Heart left ventricle (tissue), 13 donors: ENCODE measurements around the gene TRMT5.

Source experiments
- POLR2A ChIP-seq, 2 donors: fragments of 450-650 bp; IDR thresholded peaks; one replicate each; pipeline ENCODE4 v1.6.1; 2017; ENCODE audit warnings: antibody characterized with exemption in 2 of 2, mild to moderate bottlenecking in 2 of 2, moderate library complexity in 2 of 2
- TF ChIP-seq, protein P1 (sequence below), 12 donors: fragments of 200-600 bp; sonication (generic) in 4 of 12; IDR thresholded peaks; one replicate each; pipeline versions ENCODE4 v1.5.0 to v1.8.0; 2018 to 2022; ENCODE audit warnings: antibody characterized with exemption in 12 of 12, mild to moderate bottlenecking in 5 of 12
- donor health status: ischemic (EF 13 %, LVEDD 7.1; RV severe dilation, severe dysfunction).
- donor health status: DM: no; HTN: yes; CAD: no.
- donor health status: DM: no; HTN: no; CAD: no.
- donor health status: ischemic (EF 25% LVEDD 6.9; RV normal size, moderate dysfunction).
- donor health status: ischemic (EF 25% LVEDD 5.7; RV mildly dilated, moderate dysfunction).
- donor health status: ischemic (EF 35%, LVEDD 5.7; RV mildly dilated, moderate dysfunction).
- donor health status: nonischemic (EF 11% LVEDD 7.7; RV severe dilation, severe dysfunction).
- donor health status: DM: yes; HTN: yes; CAD: no.
- donor health status: PGD.
- donor health status: ischemic (EF 29% LVEDD 5.4; RV normal size, mild dysfunction).
- donor health status: nonischemic (EF 23%, LVEDD 6.1; RV moderate dilation, normal function).

DNA sequence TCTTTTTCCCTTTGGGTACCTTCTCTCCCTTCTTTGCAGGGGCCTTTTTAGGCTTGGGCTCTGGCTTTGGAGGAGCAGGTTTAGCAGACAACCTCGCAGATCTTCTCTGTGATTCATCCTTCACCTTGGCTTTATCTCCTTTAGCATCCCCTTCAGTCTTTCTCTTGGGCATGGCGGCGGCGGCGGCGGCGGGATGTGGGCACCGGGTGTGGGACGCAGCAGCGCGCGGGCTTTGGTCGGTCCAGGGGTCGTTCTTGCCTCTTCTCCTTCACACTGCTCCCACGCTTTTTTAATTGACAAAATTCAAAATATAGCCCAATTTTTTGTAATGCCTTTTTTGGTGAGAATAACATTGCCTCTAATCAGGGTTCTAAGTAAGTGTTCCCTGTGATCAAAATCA, 8.6 kb downstream of the TRMT5 start:
- no peak for TF ChIP-seq POLR2A (IDR thresholded peaks at IDR 0.05)
- TF ChIP-seq, protein P1, sequence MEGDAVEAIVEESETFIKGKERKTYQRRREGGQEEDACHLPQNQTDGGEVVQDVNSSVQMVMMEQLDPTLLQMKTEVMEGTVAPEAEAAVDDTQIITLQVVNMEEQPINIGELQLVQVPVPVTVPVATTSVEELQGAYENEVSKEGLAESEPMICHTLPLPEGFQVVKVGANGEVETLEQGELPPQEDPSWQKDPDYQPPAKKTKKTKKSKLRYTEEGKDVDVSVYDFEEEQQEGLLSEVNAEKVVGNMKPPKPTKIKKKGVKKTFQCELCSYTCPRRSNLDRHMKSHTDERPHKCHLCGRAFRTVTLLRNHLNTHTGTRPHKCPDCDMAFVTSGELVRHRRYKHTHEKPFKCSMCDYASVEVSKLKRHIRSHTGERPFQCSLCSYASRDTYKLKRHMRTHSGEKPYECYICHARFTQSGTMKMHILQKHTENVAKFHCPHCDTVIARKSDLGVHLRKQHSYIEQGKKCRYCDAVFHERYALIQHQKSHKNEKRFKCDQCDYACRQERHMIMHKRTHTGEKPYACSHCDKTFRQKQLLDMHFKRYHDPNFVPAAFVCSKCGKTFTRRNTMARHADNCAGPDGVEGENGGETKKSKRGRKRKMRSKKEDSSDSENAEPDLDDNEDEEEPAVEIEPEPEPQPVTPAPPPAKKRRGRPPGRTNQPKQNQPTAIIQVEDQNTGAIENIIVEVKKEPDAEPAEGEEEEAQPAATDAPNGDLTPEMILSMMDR (IDR thresholded peaks at IDR 0.05) = no peak
